GF-D8 (cell line): Measurements from ENCODE around the gene VEGFA.

Experiments
- DNase-seq: peaks from one replicate; lab custom pipeline; 2025; lab: John Stamatoyannopoulos, UW

Gene VEGFA

GRCh38 chr6:43738877-43739641, 31.0 kb upstream of the VEGFA start:
- no peak for DNase-seq

- no peak for DNase-seq
Measured at GRCh38 chr6:43739642-43740091, 30.3 kb upstream of the VEGFA start.

- DNase-seq: no peak
Measured at GRCh38 chr6:43740321-43740960, 29.6 kb upstream of the VEGFA start.

- DNase-seq: no peak
Measured at GRCh38 chr6:43740961-43741764, 28.8 kb upstream of the VEGFA start.

GRCh38 chr6:43741829-43742228, 28.2 kb upstream of the VEGFA start:
- no peak for DNase-seq

- no peak for DNase-seq
Measured at GRCh38 chr6:43742285-43742684, 27.7 kb upstream of the VEGFA start.

GRCh38 chr6:43742931-43743632, 26.9 kb upstream of the VEGFA start:
- no peak for DNase-seq

- no peak for DNase-seq
Measured at GRCh38 chr6:43743682-43744381, 26.2 kb upstream of the VEGFA start.

- DNase-seq: no peak
Measured at GRCh38 chr6:43744491-43744890, 25.5 kb upstream of the VEGFA start.

- DNase-seq: no peak
Measured at GRCh38 chr6:43744931-43745727, 24.9 kb upstream of the VEGFA start.

- no peak for DNase-seq
Measured at GRCh38 chr6:43746071-43746470, 23.9 kb upstream of the VEGFA start.

GRCh38 chr6:43746613-43747102, 23.4 kb upstream of the VEGFA start:
- DNase-seq: no peak

GRCh38 chr6:43747784-43748183, 22.2 kb upstream of the VEGFA start:
- no peak for DNase-seq

GRCh38 chr6:43748765-43749164, 21.2 kb upstream of the VEGFA start:
- no peak for DNase-seq

GRCh38 chr6:43749461-43749860, 20.6 kb upstream of the VEGFA start:
- no peak for DNase-seq

- DNase-seq: no peak
Measured at GRCh38 chr6:43750622-43751021, 19.4 kb upstream of the VEGFA start.

GRCh38 chr6:43753570-43754183, 16.3 kb upstream of the VEGFA start:
- no peak for DNase-seq

- no peak for DNase-seq
Measured at GRCh38 chr6:43757966-43758616, 11.9 kb upstream of the VEGFA start.

- DNase-seq: no peak
Measured at GRCh38 chr6:43758617-43759050, 11.4 kb upstream of the VEGFA start.
